Keratinocyte (primary cell): ENCODE measurements around the gene TOGARAM1.

Experiments used
- EZH2 ChIP-seq: IDR thresholded peaks from one replicate; pipeline ENCODE4 v1.6.1; 2012; ENCODE audit warnings: inconsistent platforms, mild to moderate bottlenecking, low read length, moderate library complexity
- TF ChIP-seq, protein P1 (sequence below), 3 experiments: IDR thresholded peaks in 1 of 3; conservative IDR thresholded peaks in 1 of 3; optimal IDR thresholded peaks in 1 of 3; 2 replicates in 2 of 3; 3 replicates in 1 of 3; pipeline versions ENCODE3 to v1.5.1; 2011; ENCODE audit warnings: low read length in 3 of 3, mild to moderate bottlenecking in 3 of 3, moderate library complexity in 2 of 3, control low read depth in 1 of 3, inconsistent platforms in 1 of 3; ENCODE audit not compliant: insufficient read depth in 2 of 3; ENCODE audit errors: extremely low read depth in 1 of 3

DNA sequence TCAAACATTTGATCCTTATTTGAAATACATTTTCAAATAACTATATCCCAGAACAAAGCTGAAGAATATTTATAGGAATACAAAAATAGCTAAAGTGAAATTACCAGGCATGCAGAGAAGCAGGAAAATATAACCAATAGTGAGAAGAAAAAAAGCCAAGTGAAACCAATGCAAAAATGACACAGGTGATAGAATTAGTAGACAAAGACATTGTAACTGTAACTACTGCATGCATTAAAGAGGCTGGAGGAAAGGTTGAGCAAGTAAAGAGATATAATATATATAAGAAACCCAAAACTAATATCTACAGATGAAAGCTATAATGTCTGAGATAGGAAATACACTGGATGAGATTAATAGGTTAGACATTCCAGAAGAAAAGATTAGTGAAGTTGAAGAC, 72.7 kb downstream of the TOGARAM1 start:
- no peak for TF ChIP-seq EZH2
- TF ChIP-seq, protein P1, sequence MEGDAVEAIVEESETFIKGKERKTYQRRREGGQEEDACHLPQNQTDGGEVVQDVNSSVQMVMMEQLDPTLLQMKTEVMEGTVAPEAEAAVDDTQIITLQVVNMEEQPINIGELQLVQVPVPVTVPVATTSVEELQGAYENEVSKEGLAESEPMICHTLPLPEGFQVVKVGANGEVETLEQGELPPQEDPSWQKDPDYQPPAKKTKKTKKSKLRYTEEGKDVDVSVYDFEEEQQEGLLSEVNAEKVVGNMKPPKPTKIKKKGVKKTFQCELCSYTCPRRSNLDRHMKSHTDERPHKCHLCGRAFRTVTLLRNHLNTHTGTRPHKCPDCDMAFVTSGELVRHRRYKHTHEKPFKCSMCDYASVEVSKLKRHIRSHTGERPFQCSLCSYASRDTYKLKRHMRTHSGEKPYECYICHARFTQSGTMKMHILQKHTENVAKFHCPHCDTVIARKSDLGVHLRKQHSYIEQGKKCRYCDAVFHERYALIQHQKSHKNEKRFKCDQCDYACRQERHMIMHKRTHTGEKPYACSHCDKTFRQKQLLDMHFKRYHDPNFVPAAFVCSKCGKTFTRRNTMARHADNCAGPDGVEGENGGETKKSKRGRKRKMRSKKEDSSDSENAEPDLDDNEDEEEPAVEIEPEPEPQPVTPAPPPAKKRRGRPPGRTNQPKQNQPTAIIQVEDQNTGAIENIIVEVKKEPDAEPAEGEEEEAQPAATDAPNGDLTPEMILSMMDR (optimal IDR thresholded peaks at IDR 0.05 in 1 of 3, IDR thresholded peaks at IDR 0.05 in 1 of 3, conservative IDR thresholded peaks at IDR 0.05 in 1 of 3; ENCODE audit: extremely low read depth in 1 of 3, insufficient read depth in 2 of 3, low read length in 3 of 3) = no peak
